Keratinocyte (primary cell): ENCODE measurements around the gene ARHGAP10. TPM values are rescaled to one million over a fixed set of nuclear protein-coding genes. Genes with fewer than 3 reads are reported as not detected.

ENCODE experiments used
- DNase-seq: peaks from one replicate; pipeline ENCODE4 v3.0.0-alpha.2; 2011; ENCODE audit warnings: low read depth, missing footprints, low spot score
- FAIRE-seq: peaks from 2 replicates; lab custom pipeline; 2011; peaks lifted over from hg19 to GRCh38; lab: Jason Lieb, UNC
- H2AFZ ChIP-seq: 2 replicates; pipeline ENCODE4 v1.6.0; 2012; ENCODE audit warnings: low read length, control low read depth, inconsistent platforms; ENCODE audit not compliant: control insufficient read depth
- H3K27ac ChIP-seq: 2 replicates; pipeline ENCODE4 v1.5.1; 2011; ENCODE audit warnings: low read length; ENCODE audit not compliant: control insufficient read depth, insufficient read depth
- H3K27me3 ChIP-seq: 3 replicates; pipeline ENCODE4 v1.6.0; 2011; ENCODE audit warnings: low read length; ENCODE audit not compliant: control insufficient read depth, insufficient read depth; ENCODE audit errors: extremely low read depth
- H3K36me3 ChIP-seq, 2 experiments: 2 replicates in 1 of 2; 3 replicates in 1 of 2; pipeline ENCODE4 v1.5.1; 2011; ENCODE audit warnings: low read length in 2 of 2, mild to moderate bottlenecking in 1 of 2; ENCODE audit not compliant: control insufficient read depth in 2 of 2, insufficient read depth in 2 of 2; ENCODE audit errors: extremely low read depth in 1 of 2
- H3K4me1 ChIP-seq: 3 replicates; pipeline ENCODE4 v1.5.1; 2011; ENCODE audit warnings: low read length; ENCODE audit not compliant: control insufficient read depth, insufficient read depth; ENCODE audit errors: extremely low read depth
- H3K4me2 ChIP-seq: 3 replicates; pipeline ENCODE4 v1.6.0; 2011; ENCODE audit warnings: low read depth, low read length; ENCODE audit not compliant: control insufficient read depth, insufficient read depth; ENCODE audit errors: extremely low read depth
- H3K4me3 ChIP-seq, 3 experiments: fragments of 200-600 bp in 1 of 3; sonication (generic) in 1 of 3; 2 replicates in 2 of 3; 3 replicates in 1 of 3; pipeline ENCODE4 v1.5.1; 2011 to 2016; ENCODE audit warnings: low read length in 3 of 3, mild to moderate bottlenecking in 3 of 3, control low read depth in 2 of 3, inconsistent platforms in 1 of 3, low read depth in 1 of 3, mixed read lengths in 1 of 3, mixed run types in 1 of 3, moderate library complexity in 1 of 3; ENCODE audit not compliant: control insufficient read depth in 2 of 3, insufficient read depth in 2 of 3; ENCODE audit errors: extremely low read depth in 1 of 3
- H3K79me2 ChIP-seq: 2 replicates; pipeline ENCODE4 v1.6.0; 2012; ENCODE audit warnings: low read length; ENCODE audit not compliant: control insufficient read depth, insufficient read depth
- H3K9ac ChIP-seq: 3 replicates; pipeline ENCODE4 v1.6.0; 2011; ENCODE audit warnings: low read length; ENCODE audit not compliant: control insufficient read depth, insufficient read depth; ENCODE audit errors: extremely low read depth
- H3K9me1 ChIP-seq: 3 replicates; pipeline ENCODE4 v1.6.0; 2011; ENCODE audit warnings: low read length; ENCODE audit not compliant: control insufficient read depth, insufficient read depth; ENCODE audit errors: extremely low read depth
- H3K9me3 ChIP-seq: 2 replicates; pipeline ENCODE4 v1.5.1; 2012; ENCODE audit warnings: low read depth, low read length; ENCODE audit not compliant: control insufficient read depth
- H4K20me1 ChIP-seq: 3 replicates; pipeline ENCODE4 v1.6.0; 2011; ENCODE audit warnings: low read length; ENCODE audit not compliant: control insufficient read depth, insufficient read depth; ENCODE audit errors: extremely low read depth
- EZH2 ChIP-seq: IDR thresholded peaks from one replicate; pipeline ENCODE4 v1.6.1; 2012; ENCODE audit warnings: inconsistent platforms, mild to moderate bottlenecking, low read length, moderate library complexity
- dilution Hi-C: fragments of 300-500 bp; cut with MboI; formaldehyde crosslinking; loops from one replicate; pipeline ENCODE4 v1.7.0; 2020; ENCODE audit warnings: low sequenced_read_pairs; ENCODE audit not compliant: extremely low pct_ligation_motif_present
- polyA plus RNA-seq, 5 experiments: library from polyadenylated mRNA; depleted of rRNA in 3 of 5; stranded (reverse) in 3 of 5; stranded (forward) in 1 of 5; unstranded in 1 of 5; fragments of >200 nt; gene quantifications; 1 replicate in 1 of 5; 2 replicates in 3 of 5; 3 replicates in 1 of 5; pipeline versions ENCODE4 v1.2.1 to v1.2.3, GENCODE V29; 2011 to 2012; ENCODE audit warnings: missing spikeins in 2 of 5, low read depth in 1 of 5, low replicate concordance in 1 of 5
- TF ChIP-seq, protein P1 (sequence below), 3 experiments: IDR thresholded peaks in 1 of 3; conservative IDR thresholded peaks in 1 of 3; optimal IDR thresholded peaks in 1 of 3; 2 replicates in 2 of 3; 3 replicates in 1 of 3; pipeline versions ENCODE3 to v1.5.1; 2011; ENCODE audit warnings: low read length in 3 of 3, mild to moderate bottlenecking in 3 of 3, moderate library complexity in 2 of 3, control low read depth in 1 of 3, inconsistent platforms in 1 of 3; ENCODE audit not compliant: insufficient read depth in 2 of 3; ENCODE audit errors: extremely low read depth in 1 of 3

Gene ARHGAP10
- polyA plus RNA-seq, 1 donor (not counting 4 experiments of a cell fraction or from before 2014, with no cell fraction given) = 18.7 TPM

DNA sequence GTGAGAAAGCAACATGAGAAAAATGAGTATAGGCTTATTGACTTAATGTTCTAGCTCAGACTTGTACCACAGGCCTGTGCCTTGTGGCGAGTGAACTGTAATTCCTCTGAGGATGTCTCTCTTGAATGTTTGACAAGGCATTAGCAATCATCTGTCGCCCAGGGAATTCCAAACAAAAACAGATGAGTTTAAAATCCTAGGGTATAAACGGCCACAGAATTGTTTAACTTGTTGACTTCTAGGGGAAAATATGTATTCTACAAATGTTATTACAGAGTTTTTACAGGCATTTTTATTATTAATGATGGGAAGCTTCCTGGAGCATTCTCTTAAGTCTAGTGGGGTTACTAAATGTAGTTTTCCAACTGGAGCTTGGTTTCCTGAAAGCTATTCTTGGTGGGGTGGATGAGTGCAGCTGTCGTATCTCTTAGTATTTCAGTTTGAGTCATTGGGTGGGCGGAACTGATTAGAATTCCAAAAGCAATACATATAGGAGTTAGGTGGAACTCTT is 40.6 kb downstream of the ARHGAP10 start:
- Histone ChIP-seq H2AFZ (no peak overlapping the region), H3K79me2 (peaks cover 75% of the 10 kb centered on the region), H3K4me3 (peak overlapping the region in 2 of 3 experiments; percentile 56 to 60), H3K9ac (peak overlapping the region; percentile 78), H3K9me3 (no peaks in the 10 kb centered on the region), H3K4me1 (peaks cover 64% of the 10 kb centered on the region), H3K27me3 (no peaks in the 10 kb centered on the region), H3K9me1 (peaks cover 4% of the 10 kb centered on the region), H3K4me2 (peak overlapping the region; percentile 90), H4K20me1 (no peaks in the 10 kb centered on the region), H3K27ac (peak overlapping the region; percentile 97), H3K36me3 (no peaks in the 10 kb centered on the region)
- FAIRE-seq (peak; percentile 77), DNase-seq (no peak)
- TF ChIP-seq, protein P1, sequence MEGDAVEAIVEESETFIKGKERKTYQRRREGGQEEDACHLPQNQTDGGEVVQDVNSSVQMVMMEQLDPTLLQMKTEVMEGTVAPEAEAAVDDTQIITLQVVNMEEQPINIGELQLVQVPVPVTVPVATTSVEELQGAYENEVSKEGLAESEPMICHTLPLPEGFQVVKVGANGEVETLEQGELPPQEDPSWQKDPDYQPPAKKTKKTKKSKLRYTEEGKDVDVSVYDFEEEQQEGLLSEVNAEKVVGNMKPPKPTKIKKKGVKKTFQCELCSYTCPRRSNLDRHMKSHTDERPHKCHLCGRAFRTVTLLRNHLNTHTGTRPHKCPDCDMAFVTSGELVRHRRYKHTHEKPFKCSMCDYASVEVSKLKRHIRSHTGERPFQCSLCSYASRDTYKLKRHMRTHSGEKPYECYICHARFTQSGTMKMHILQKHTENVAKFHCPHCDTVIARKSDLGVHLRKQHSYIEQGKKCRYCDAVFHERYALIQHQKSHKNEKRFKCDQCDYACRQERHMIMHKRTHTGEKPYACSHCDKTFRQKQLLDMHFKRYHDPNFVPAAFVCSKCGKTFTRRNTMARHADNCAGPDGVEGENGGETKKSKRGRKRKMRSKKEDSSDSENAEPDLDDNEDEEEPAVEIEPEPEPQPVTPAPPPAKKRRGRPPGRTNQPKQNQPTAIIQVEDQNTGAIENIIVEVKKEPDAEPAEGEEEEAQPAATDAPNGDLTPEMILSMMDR (optimal IDR thresholded peaks at IDR 0.05 in 1 of 3, IDR thresholded peaks at IDR 0.05 in 1 of 3, conservative IDR thresholded peaks at IDR 0.05 in 1 of 3; ENCODE audit: extremely low read depth in 1 of 3, insufficient read depth in 2 of 3, low read length in 3 of 3) = no peak
- no peak for TF ChIP-seq EZH2
- dilution Hi-C loops = no loop called here

DNA sequence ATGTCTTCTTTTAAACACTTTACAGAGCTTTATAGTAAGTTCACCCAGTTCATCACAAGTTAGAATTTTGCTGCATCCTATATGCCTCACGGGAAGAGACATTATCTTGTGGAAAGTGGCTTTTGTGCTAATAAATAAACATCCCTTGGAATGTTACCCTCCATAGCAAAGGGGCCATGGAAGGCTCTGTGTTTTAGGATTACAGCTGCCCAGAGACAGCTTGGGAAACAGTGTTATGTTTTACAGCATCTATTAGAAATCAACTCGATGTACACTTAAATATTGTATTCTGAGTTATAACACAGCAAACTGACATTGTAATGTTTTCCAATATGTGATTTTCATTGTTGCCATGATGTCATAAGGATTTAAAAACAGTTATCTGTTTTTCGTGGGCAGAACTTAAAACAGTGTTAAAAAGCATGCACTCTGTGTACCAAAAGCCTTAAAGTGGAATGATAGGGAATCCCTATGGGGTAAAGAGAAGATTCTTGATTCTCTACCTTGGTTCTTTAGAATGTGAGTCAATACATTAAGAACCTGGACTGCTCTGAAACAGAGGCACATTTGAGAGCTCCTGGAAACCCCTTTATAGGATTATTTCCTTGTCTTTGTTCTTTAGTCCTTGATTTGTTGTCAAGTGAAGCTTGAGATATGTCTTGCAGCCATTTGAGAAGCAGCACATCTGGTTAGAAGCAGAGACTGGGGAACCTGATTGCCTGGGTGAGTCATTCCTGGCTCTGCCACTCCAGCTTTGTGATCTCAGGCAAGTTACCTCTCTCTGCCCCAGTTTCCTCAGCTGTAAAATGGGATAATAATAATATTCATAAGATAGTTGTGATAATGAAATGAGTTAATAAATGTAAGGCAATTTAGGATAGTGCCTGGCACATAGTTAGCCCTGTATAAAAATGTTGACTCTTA is 41.6 kb downstream of the ARHGAP10 start:
- H3K4me1 ChIP-seq = peaks cover 59% of the 10 kb centered on the region
- peaks cover 75% of the 10 kb centered on the region for H3K79me2 ChIP-seq
- H3K36me3 ChIP-seq = no peaks in the 10 kb centered on the region

More for the DNA sequence above, 41.6 kb downstream of the ARHGAP10 start:
- no peaks in the 10 kb centered on the region for H3K9me3 ChIP-seq
- FAIRE-seq (peak; percentile 49), DNase-seq (no peak)
- H3K27me3 ChIP-seq = no peaks in the 10 kb centered on the region
- dilution Hi-C loops = no loop called here
- peak overlapping the region in 2 of 3 experiments; percentile 7 to 9 for H3K4me3 ChIP-seq
- TF ChIP-seq, protein P1 (optimal IDR thresholded peaks at IDR 0.05 in 1 of 3, IDR thresholded peaks at IDR 0.05 in 1 of 3, conservative IDR thresholded peaks at IDR 0.05 in 1 of 3; ENCODE audit: extremely low read depth in 1 of 3, insufficient read depth in 2 of 3, low read length in 3 of 3) = no peak
- TF ChIP-seq EZH2 = no peak
- no peaks in the 10 kb centered on the region for H4K20me1 ChIP-seq
- H3K27ac ChIP-seq = peak overlapping the region; percentile 97
- H3K4me2 ChIP-seq = peak overlapping the region; percentile 90
- H3K9ac ChIP-seq = peak overlapping the region; percentile 46
- H3K9me1 ChIP-seq = peaks cover 4% of the 10 kb centered on the region
- no peak overlapping the region for H2AFZ ChIP-seq
